ENCODE measurements around the gene INPP4B.

- TF ChIP-seq, protein P1, sequence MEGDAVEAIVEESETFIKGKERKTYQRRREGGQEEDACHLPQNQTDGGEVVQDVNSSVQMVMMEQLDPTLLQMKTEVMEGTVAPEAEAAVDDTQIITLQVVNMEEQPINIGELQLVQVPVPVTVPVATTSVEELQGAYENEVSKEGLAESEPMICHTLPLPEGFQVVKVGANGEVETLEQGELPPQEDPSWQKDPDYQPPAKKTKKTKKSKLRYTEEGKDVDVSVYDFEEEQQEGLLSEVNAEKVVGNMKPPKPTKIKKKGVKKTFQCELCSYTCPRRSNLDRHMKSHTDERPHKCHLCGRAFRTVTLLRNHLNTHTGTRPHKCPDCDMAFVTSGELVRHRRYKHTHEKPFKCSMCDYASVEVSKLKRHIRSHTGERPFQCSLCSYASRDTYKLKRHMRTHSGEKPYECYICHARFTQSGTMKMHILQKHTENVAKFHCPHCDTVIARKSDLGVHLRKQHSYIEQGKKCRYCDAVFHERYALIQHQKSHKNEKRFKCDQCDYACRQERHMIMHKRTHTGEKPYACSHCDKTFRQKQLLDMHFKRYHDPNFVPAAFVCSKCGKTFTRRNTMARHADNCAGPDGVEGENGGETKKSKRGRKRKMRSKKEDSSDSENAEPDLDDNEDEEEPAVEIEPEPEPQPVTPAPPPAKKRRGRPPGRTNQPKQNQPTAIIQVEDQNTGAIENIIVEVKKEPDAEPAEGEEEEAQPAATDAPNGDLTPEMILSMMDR (IDR thresholded peaks at IDR 0.05; ENCODE audit: borderline replicate concordance, extremely low read depth, low read length, poor library complexity, severe bottlenecking), result peak; percentile 83
- no peak for TF ChIP-seq EZH2 (IDR thresholded peaks at IDR 0.05; ENCODE audit: borderline replicate concordance, low read depth, low read length, severe bottlenecking)
Measured at GRCh38 chr4:142126890-142127497, 719.1 kb downstream of the INPP4B start.

Data from DND-41 (cell line).